Measurements from ENCODE around the gene RYR2. TPM values are rescaled to one million over a fixed set of nuclear protein-coding genes. Genes with fewer than 3 reads are reported as not detected.

The RYR2 gene
- total and polyA plus RNA-seq, 2 of the 8 experiments (the other 6 are each of a cell fraction or from before 2014, with no cell fraction given), result 1.3 to 4.4 TPM

DNA sequence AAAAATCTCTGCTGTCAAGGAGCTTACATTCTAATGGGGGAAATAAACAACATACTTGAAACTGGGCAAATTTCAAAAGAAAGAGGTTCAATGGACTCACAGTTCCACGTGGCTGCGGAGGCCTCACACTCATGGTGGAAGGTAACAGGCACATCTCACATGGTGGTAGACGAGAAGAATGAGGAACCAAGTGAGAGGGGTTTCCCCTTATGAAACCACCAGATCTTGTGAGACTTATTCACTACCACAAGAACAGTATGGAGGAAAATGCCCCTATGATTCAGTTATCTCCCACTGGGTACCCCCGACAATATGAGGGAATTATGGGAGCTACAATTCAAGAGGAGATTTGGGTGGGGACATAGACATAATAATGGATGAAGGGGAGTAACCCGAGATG lies 622.4 kb downstream of the RYR2 start:
- Histone ChIP-seq H3K79me2 (ENCODE audit: control insufficient read depth in 1 of 2, insufficient read depth in 2 of 2, low read length in 2 of 2) (no peaks in the 10 kb centered on the region), H3K4ac (replicated peaks; ENCODE audit: insufficient read length, low read depth, low read length) (no peak overlapping the region), H3K56ac (replicated peaks; ENCODE audit: insufficient read length, low read depth, low read length) (no peak overlapping the region), H3K27ac (ENCODE audit: low read depth, low read length) (no peak overlapping the region), H3K4me3 (ENCODE audit: extremely low read depth in 1 of 4, insufficient read depth in 2 of 4, low read depth in 3 of 4, low read length in 4 of 4) (no peak overlapping the region), H4K20me1 (replicated peaks in 1 of 2; ENCODE audit: control insufficient read depth in 1 of 2, insufficient read depth in 2 of 2, low read length in 2 of 2) (no peaks in the 10 kb centered on the region), H4K91ac (replicated peaks; ENCODE audit: insufficient read length, low read length) (no peak overlapping the region), H3K18ac (ENCODE audit: extremely low read depth, low read length) (no peak overlapping the region), H3K4me2 (ENCODE audit: insufficient read depth in 1 of 2, low read depth in 2 of 2, low read length in 2 of 2) (no peak overlapping the region), H2AFZ (ENCODE audit: low read length) (no peak overlapping the region), H3K4me1 (replicated peaks in 1 of 4; ENCODE audit: control insufficient read depth in 3 of 4, insufficient read depth in 4 of 4, low read length in 3 of 4) (no peaks in the 10 kb centered on the region), H4K5ac (ENCODE audit: insufficient read length, low read depth, low read length) (no peak overlapping the region), H3K9me3 (ENCODE audit: insufficient read depth in 2 of 2, low read depth in 1 of 2, low read length in 1 of 2) (no peaks in the 10 kb centered on the region), H3K23me2 (ENCODE audit: low read depth, low read length) (no peaks in the 10 kb centered on the region), H3K23ac (ENCODE audit: insufficient read length) (no peak overlapping the region), H2AK5ac (ENCODE audit: low read depth, low read length) (no peak overlapping the region), H3K14ac (ENCODE audit: insufficient read length) (no peak overlapping the region), H2BK5ac (ENCODE audit: low read depth, low read length) (no peak overlapping the region), H3K27me3 (replicated peaks in 1 of 4; ENCODE audit: control insufficient read depth in 3 of 4, extremely low read depth in 1 of 4, insufficient read depth in 3 of 4, low read length in 3 of 4) (no peaks in the 10 kb centered on the region), H2BK12ac (ENCODE audit: low read depth, low read length) (no peak overlapping the region), H2BK120ac (replicated peaks; ENCODE audit: low read depth, low read length) (no peak overlapping the region), H3K9ac (replicated peaks in 1 of 4; ENCODE audit: extremely low read depth in 1 of 4, low read depth in 3 of 4, low read length in 3 of 4) (no peak overlapping the region), H4K8ac (ENCODE audit: extremely low read depth, insufficient read depth, low read length) (no peak overlapping the region), H2BK20ac (ENCODE audit: low read length) (no peak overlapping the region), H3K36me3 (ENCODE audit: control insufficient read depth in 2 of 4, insufficient read depth in 4 of 4, low read length in 3 of 4) (no peaks in the 10 kb centered on the region), H3K79me1 (ENCODE audit: low read depth, low read length) (no peaks in the 10 kb centered on the region), H2BK15ac (ENCODE audit: low read length) (no peak overlapping the region)
- whole genome bisulfite sequencing, 2 experiments (ENCODE audit: extremely low coverage in 1 of 2, insufficient coverage in 1 of 2, insufficient read length in 1 of 2, insufficient replicate concordance in 2 of 2, low coverage in 1 of 2, low lambda C conversion rate in 2 of 2, missing lambda C conversion rate in 1 of 2), result 96% methylated on average over 5 of the region's 5 CpGs; no CpG with 5 or more reads in 1 of the 2 experiments
- ChIA-PET POLR2A (ENCODE audit: partially characterized antibody) (no interaction called here), CTCF (ENCODE audit: partially characterized antibody) (interaction anchor here (0.9 to 1.5 kb wide), 4 partner anchors 13 to 102 kb away, joined by 3 read pairs; no protein-coding TSS in a partner anchor)
- no peak for DNase-seq (ENCODE audit: low read depth in 1 of 2, low spot score in 2 of 2)
- no peak for FAIRE-seq
- TF ChIP-seq, protein P1, sequence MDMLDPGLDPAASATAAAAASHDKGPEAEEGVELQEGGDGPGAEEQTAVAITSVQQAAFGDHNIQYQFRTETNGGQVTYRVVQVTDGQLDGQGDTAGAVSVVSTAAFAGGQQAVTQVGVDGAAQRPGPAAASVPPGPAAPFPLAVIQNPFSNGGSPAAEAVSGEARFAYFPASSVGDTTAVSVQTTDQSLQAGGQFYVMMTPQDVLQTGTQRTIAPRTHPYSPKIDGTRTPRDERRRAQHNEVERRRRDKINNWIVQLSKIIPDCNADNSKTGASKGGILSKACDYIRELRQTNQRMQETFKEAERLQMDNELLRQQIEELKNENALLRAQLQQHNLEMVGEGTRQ (IDR thresholded peaks at IDR 0.05; ENCODE audit: low read length), result no peak
- TF ChIP-seq GTF2F1 (IDR thresholded peaks at IDR 0.05; ENCODE audit: borderline replicate concordance, low read depth, low read length) (no peak), POLR2AphosphoS5 (IDR thresholded peaks at IDR 0.05; ENCODE audit: low read depth, low read length) (no peak), TAF7 (optimal IDR thresholded peaks at IDR 0.05; ENCODE audit: borderline replicate concordance, low read depth, low read length) (no peak), POU5F1 (IDR thresholded peaks at IDR 0.05; ENCODE audit: low read depth, low read length) (no peak), RNF2 (IDR thresholded peaks at IDR 0.05; ENCODE audit: borderline replicate concordance, low read depth, low read length, missing control alignments, poor library complexity, severe bottlenecking) (no peak), RBBP5 (IDR thresholded peaks at IDR 0.05; ENCODE audit: borderline replicate concordance, low read depth, low read length) (no peak), RAD21 (IDR thresholded peaks at IDR 0.05 in 1 of 2, conservative IDR thresholded peaks at IDR 0.05 in 1 of 2; ENCODE audit: low read depth in 2 of 2, low read length in 2 of 2) (no peak), POLR2A (IDR thresholded peaks at IDR 0.05; ENCODE audit: control extremely low read depth in 1 of 2, low read depth in 2 of 2, low read length in 2 of 2) (no peak), SIRT6 (IDR thresholded peaks at IDR 0.05; ENCODE audit: low read length) (no peak), KDM1A (IDR thresholded peaks at IDR 0.05; ENCODE audit: borderline replicate concordance, low read length) (no peak), JUN (IDR thresholded peaks at IDR 0.05; ENCODE audit: low read depth, low read length) (no peak), SUZ12 (IDR thresholded peaks at IDR 0.05; ENCODE audit: low read length) (no peak)
